Tibial nerve (tissue), 4 donors: ENCODE measurements around the gene RIPK3. TPM values are rescaled to one million over a fixed set of nuclear protein-coding genes. Genes with fewer than 3 reads are reported as not detected.

Experiments used
- DNase-seq, 2 donors: peaks; one replicate each; pipeline ENCODE4 v3.0.0-alpha.2; 2019; ENCODE audit warnings: low spot score in 2 of 2
- H3K27ac ChIP-seq, 4 donors: fragments of 200-600 bp; sonication (generic) in 3 of 4; one replicate each; pipeline ENCODE4 v1.5.1; 2017 to 2019; ENCODE audit warnings: mild to moderate bottlenecking in 1 of 4
- H3K27me3 ChIP-seq, 2 donors: fragments of 200-600 bp; sonication (generic) in 1 of 2; one replicate each; pipeline versions ENCODE4 v1.5.1 to v1.6.0; 2017 to 2019
- H3K36me3 ChIP-seq, 3 donors: fragments of 200-600 bp; sonication (generic); one replicate each; pipeline ENCODE4 v1.5.1; 2018 to 2019
- H3K4me1 ChIP-seq, 4 donors: fragments of 200-600 bp; sonication (generic) in 3 of 4; one replicate each; pipeline ENCODE4 v1.5.1; 2017 to 2019
- H3K4me3 ChIP-seq, 4 donors: fragments of 200-600 bp; sonication (generic) in 3 of 4; one replicate each; pipeline ENCODE4 v1.5.1; 2017 to 2019; ENCODE audit warnings: mild to moderate bottlenecking in 1 of 4, moderate library complexity in 1 of 4
- H3K9me3 ChIP-seq, 4 donors: fragments of 200-600 bp; sonication (generic) in 3 of 4; one replicate each; pipeline ENCODE4 v1.5.1; 2017 to 2019
- CTCF ChIP-seq, 5 experiments: fragments of 200-600 bp in 3 of 5; fragments of 450-650 bp in 2 of 5; sonication (generic) in 3 of 5; IDR thresholded peaks; one replicate each; pipeline ENCODE4 v1.5.1; 2016 to 2019; ENCODE audit warnings: antibody characterized with exemption in 5 of 5, mild to moderate bottlenecking in 3 of 5, moderate library complexity in 2 of 5
- EP300 ChIP-seq, 2 donors: sonication (generic); formaldehyde crosslinking; IDR thresholded peaks; one replicate each; pipeline ENCODE4 v1.6.1; 2017; ENCODE audit warnings: antibody characterized with exemption in 2 of 2, mild to moderate bottlenecking in 1 of 2
- POLR2A ChIP-seq, 2 donors: fragments of 450-650 bp; IDR thresholded peaks; one replicate each; pipeline ENCODE4 v1.6.1; 2017; ENCODE audit warnings: antibody characterized with exemption in 2 of 2, mild to moderate bottlenecking in 2 of 2, moderate library complexity in 2 of 2
- WGBS, 2 donors: methylation state at CpG; one replicate each; pipeline ENCODE4 v1.1.5; 2018; 5-methylcytosine and 5-hydroxymethylcytosine counted together
- total RNA-seq, 4 donors: library from RNA; depleted of rRNA; stranded (reverse); fragments of >200 nt; gene quantifications; one replicate each; pipeline ENCODE4 v1.1.0, GENCODE V29; 2016

RIPK3 gene
- total RNA-seq, 4 donors from 2014 or later: 4.0 to 9.6 (median 9.0) TPM

GRCh38 chr14:24337144-24337823 is 2.5 kb downstream of the RIPK3 start:
- WGBS, 2 donors: 72 to 92% methylated on average over 7 of the region's 7 CpGs
- Histone ChIP-seq H3K4me3 (no peak overlapping the region), H3K9me3 (no peaks in the 10 kb centered on the region), H3K36me3 (no peaks in the 10 kb centered on the region), H3K27me3 (peaks cover 0 to 83% of the 10 kb centered on the region in 2 donors), H3K27ac (no peak overlapping the region), H3K4me1 (peaks cover 0 to 50% (median 29%) of the 10 kb centered on the region in 4 donors)
- no peak for TF ChIP-seq EP300 (IDR thresholded peaks at IDR 0.05)
- TF ChIP-seq POLR2A (IDR thresholded peaks at IDR 0.05): no peak
- no peak for TF ChIP-seq CTCF (IDR thresholded peaks at IDR 0.05)
- DNase-seq: no peak

GRCh38 chr14:24335461-24336171 is 4.2 kb downstream of the RIPK3 start:
- Histone ChIP-seq H3K9me3 (no peaks in the 10 kb centered on the region), H3K36me3 (no peaks in the 10 kb centered on the region), H3K4me1 (peaks cover 0 to 57% (median 32%) of the 10 kb centered on the region in 4 donors), H3K27me3 (peaks cover 0 to 83% of the 10 kb centered on the region in 2 donors), H3K4me3 (peak overlapping the region in 1 of 4 donors; percentile 47), H3K27ac (peak overlapping the region in 2 of 4 donors; percentile 53 to 55)
- WGBS, 2 donors: 67 to 72% methylated on average over 11 to 12 of the region's 12 CpGs
- TF ChIP-seq CTCF (IDR thresholded peaks at IDR 0.05) (no peak), EP300 (IDR thresholded peaks at IDR 0.05) (peak in 1 of 2 donors; percentile 22)
- DNase-seq: no peak

DNA sequence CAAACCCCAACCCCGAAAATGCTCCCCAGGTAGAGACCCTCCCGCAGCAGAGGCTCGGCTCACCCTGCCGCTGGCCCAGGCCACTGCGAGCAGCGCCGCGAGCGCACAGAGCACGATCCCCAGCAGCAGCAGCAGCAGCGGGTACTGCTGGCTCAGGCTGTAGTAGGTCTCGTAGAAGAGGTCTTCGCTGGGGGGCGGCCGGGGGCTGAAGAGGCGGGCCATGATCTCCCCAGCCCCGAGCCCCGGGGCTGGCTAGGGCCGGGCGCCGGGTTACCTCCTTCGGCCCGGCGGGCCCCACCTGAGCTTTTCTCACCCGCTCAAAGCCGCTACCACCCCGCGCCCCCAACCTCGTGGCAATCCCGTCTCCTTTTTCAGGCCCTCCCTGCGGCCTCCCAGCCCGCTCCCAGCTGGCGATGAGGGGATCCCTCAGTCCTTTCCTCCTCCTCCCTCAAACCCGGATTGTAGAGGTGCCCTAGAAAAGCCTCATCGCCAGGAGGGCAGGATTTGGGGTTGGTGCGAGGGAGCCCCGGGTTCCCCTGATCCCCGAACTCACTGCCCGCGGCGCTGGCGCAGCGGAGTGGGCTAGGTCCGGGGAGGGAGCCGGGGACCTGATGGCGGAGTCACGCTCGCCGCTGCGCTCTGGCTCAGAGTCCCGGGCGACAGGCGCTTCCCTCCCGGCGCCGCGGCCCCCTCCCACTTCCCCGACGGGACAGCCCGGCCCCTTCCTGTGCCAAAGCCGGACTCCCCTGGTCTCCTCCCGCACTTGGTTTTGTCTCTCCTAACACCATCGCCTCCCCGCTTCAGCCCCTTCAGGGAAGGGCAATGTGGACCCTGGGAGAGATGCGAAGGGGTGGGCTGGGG is 5.1 kb downstream of the RIPK3 start, which contains the start of gene ADCY4:
Gene ADCY4 (minus strand): TSS at position 641 of the 861 bp plus-strand sequence. CDS start 419 bp downstream, at position 222.
- TF ChIP-seq POLR2A (IDR thresholded peaks at IDR 0.05) (no peak), EP300 (IDR thresholded peaks at IDR 0.05) (no peak)
- H3K27me3 ChIP-seq: peaks cover 0 to 73% of the 10 kb centered on the region in 2 donors
- WGBS, 2 donors: 4 to 8% methylated on average over 25 to 53 of the region's 65 CpGs
- no peaks in the 10 kb centered on the region for H3K9me3 ChIP-seq
- peaks cover 0 to 56% (median 32%) of the 10 kb centered on the region in 4 donors for H3K4me1 ChIP-seq
- no peaks in the 10 kb centered on the region for H3K36me3 ChIP-seq
- peak within 1 kb of the TSS; percentile 9 to 47 (median 23) for H3K4me3 ChIP-seq
- H3K27ac ChIP-seq: peak within 1 kb of the TSS in 2 of 4 donors; percentile 53 to 55
- DNase-seq: no peak

GRCh38 chr14:24332268-24332993 is 7.4 kb downstream of the RIPK3 start:
- H3K4me1 ChIP-seq: peaks cover 0 to 50% (median 29%) of the 10 kb centered on the region in 4 donors
- 16 to 18% methylated on average over 53 to 54 of the region's 56 CpGs for WGBS, 2 donors
- peak overlapping the region in 1 of 4 donors; percentile 24 for H3K27ac ChIP-seq
- TF ChIP-seq CTCF (IDR thresholded peaks at IDR 0.05): peak; percentile 61 to 83 (median 75)
- TF ChIP-seq EP300 (IDR thresholded peaks at IDR 0.05): no peak
- TF ChIP-seq POLR2A (IDR thresholded peaks at IDR 0.05): no peak
- H3K4me3 ChIP-seq: peak overlapping the region in 3 of 4 donors; percentile 34 to 42 (median 39)
- peaks cover 0 to 51% of the 10 kb centered on the region in 2 donors for H3K27me3 ChIP-seq
- peak in 1 of 2 donors; percentile 80 for DNase-seq
- H3K9me3 ChIP-seq: no peaks in the 10 kb centered on the region
- no peaks in the 10 kb centered on the region for H3K36me3 ChIP-seq
